NCI-H510A (cell line): ENCODE data around the gene MTUS2.

Experiments
- DNase-seq: peaks from one replicate; lab custom pipeline; 2025; lab: John Stamatoyannopoulos, UW

MTUS2 gene

DNA sequence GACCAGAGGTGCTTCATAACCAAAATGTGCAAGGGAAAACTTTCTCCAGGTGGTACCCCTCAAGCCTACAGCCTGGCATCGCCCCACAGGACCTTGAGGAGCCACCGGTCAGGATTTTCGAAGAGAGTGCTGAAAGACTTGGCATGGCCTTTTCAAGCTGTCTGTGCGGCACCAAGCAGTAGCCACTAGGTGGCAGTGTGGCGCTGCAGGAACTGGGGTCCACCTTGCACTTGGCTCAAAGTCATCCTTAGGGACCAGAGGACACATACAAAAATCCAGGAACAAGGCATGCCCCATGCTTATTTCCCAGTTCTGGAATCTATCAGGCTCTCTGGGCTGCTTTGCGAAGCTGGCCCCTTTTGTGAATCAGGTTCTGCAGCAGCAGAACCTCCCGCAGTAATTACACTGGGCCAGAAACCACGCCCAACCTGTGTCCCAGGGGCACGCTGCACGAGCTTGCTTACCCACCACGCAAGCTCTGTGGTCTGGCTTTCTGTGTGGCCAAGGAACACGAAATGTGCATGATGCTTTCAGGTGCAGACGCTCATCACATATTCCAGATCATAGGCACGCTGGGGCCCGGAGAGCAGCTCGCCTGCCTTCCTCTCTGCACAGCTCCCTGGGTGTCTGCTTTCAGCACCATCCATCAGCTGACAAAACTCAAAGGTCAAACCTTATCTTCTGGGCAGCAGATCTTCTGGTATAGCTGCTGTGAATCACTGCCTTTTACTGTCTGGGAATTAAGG lies 688.2 kb downstream of the MTUS2 start:
- peak; percentile 13 for DNase-seq

DNA sequence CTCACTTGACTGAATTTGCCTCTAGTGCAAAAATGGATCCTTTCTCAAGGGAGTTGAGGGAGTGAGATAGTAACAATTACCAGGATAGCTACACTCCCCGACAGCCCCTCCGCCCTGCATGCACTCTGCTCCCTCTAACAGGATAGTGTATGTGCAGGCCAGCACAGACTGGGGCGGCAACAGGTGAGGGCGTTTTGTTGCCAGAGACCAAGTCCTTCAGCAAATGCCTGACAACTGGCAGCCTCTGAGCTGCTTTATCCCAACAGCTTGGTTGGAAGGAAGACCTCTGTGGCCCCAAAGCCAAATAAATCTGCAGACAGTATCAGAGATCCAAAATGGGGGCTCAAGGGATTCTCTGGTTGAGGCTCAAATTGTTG lies 688.7 kb downstream of the MTUS2 start:
- no peak for DNase-seq

DNA sequence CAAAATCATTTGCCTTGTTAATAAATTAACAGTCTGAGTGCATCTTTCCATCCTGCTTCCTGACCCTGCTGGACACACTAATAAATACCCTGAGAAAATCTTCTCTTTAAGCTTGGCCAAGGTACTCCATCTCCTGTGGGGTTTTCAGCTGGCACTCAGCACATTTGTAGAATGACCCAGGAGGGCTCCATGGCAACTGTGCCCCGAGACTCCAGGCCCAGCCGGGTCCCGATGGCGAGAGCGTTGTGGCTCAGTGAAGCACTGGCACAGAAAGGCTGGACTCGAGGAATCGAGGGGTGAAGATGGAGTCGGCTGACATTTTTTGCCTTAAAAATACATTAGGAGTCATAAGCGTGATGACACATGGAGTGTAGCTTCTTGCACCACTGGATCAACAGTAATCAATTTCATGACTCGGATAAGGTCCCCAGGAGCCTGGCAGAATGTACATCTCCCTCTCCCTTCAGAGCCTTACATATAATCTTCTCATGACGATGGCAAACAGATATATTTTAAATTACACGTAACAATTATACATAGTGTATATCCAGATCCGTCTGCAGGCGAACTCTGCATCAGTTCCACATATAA lies 690.0 kb downstream of the MTUS2 start:
- DNase-seq, result no peak

GRCh38 chr13:29510651-29511084 lies 690.5 kb downstream of the MTUS2 start:
- DNase-seq, result no peak

GRCh38 chr13:29511106-29511796 lies 691.1 kb downstream of the MTUS2 start:
- DNase-seq, result no peak

GRCh38 chr13:29511980-29512379 lies 691.8 kb downstream of the MTUS2 start:
- no peak for DNase-seq

GRCh38 chr13:29513002-29513980 lies 693.2 kb downstream of the MTUS2 start:
- no peak for DNase-seq

DNA sequence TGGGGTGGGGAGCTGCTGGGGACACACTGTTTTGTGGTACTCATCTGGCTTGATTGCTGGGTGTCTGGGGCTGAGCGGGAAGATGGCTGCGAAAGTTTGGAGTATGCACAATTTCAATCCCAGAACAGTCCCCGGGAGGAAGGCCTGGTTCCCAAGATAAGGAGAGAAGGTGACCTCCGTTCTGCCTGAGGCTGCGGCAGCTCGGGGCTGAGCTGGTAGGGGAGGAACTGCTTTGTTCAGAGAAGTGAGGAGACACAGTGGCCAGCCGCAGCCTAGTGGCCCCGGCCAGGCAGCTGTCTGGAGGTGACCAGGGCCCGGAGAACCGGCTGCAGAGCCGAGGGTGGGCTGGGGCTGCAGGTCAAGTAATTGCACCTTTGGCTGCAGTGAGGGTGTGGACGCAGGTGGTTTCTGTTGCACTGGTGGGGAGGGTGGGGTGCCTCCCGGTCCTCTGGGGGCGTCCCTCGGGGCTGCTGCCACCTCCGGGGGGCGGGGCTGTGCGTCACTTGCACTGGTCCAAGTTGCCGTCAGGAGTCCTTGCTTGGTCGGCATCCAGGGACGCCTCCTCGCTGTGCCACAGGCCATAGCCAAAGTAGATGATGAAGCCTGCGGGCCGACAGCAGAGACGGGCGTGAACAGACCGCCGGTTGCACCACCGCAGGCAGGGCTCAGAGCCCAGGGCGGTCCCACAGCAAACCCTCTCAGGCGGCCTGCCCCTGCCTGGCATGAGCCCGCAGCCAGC lies 694.0 kb downstream of the MTUS2 start:
- no peak for DNase-seq

DNA sequence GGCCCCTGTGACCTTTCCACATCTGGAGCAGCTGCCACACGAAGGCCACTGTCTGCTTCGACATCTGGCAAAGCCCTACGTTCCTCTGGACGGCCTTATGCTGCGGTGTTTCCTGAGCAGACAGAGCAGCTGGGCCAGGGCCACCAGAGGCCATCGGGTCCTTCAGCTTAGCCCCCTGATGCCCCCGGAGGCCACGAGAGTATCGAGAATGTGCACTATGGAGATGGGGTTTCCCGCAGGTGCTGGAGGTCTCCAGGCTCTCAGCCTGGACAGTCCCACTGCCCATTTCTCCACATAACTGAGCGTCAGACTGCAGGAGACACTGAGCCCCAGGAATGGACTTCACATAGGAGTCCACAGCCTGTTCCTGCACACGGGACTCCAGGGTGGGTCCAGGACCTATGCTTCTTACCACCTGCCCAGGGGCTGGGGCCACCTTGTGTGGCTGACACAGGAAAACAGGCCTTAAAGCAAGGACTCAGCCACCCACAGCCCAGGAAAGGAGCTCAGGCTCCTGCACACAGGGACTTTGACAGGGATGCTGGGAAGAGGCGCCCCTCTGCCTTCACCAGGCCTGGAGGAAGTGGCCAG lies 694.7 kb downstream of the MTUS2 start:
- no peak for DNase-seq

GRCh38 chr13:29515372-29515771 lies 695.2 kb downstream of the MTUS2 start:
- no peak for DNase-seq

GRCh38 chr13:29516012-29516411 lies 695.9 kb downstream of the MTUS2 start:
- DNase-seq, result no peak

DNA sequence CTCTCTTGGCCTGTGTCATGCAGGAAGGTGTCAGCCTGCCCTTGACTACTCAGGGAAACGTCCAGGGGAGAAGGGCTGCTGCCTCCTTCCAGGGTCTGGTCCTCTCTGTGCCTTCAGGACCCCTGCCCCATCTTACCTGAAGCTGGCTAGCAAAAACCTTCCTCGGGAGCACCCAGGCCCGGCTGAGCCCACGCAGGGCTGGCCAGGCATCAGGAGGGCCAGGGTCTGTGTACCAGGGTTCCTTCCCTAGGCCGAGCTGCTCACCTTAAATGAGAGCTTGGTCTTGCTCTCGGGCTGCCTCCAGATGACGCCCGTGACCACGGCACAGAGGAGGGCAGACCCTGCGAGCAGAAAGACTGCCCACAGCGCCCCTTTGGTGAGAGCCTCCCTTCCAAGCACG lies 696.7 kb downstream of the MTUS2 start:
- no peak for DNase-seq

GRCh38 chr13:29519921-29520320 lies 699.8 kb downstream of the MTUS2 start:
- DNase-seq, result no peak

- DNase-seq, result no peak
These were observed 700.5 kb downstream of the MTUS2 start for GRCh38 chr13:29520671-29521070.

DNA sequence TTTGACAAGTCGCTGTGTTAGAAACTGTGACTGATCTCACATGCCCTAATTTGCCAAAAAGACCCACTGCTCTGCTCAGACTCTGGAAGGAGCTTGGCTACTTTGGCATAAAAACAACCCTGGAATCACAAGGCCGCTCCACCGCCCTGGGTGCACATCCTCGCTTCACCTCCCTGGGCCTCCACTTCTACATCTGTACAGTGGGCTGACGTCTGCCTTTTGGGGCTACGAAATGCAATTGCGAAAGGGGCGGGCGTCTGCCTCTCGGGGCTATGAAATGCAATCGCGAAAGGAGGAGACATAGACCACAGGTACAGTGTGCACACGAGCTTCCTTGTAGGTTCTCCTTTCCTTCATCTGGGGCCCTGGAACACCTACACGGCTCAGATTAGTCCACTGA lies 701.2 kb downstream of the MTUS2 start:
- no peak for DNase-seq

GRCh38 chr13:29522044-29522685 lies 702.0 kb downstream of the MTUS2 start:
- DNase-seq, result no peak

- DNase-seq, result no peak
These were observed 703.2 kb downstream of the MTUS2 start for GRCh38 chr13:29523199-29523961.

DNA sequence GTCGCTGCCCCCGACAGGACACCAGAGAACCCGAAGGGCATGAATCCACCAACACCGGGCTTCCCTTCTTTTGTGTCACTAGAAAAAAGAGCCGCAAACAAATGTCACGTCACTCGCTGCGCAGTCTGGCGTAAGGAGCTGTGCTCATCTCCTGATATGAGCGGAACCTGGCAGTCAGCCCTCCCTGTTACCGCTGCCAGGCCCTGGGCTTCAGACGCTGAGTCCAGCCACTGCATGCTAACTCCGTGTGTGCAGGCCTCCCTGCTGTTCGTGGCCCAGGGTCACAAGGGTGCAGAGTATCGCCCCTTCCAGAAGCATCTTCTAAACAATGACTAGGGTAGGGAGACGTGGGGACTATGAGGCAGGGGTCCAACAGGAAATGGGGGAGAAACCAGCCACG lies 704.0 kb downstream of the MTUS2 start:
- DNase-seq, result no peak

GRCh38 chr13:29524641-29525040 lies 704.5 kb downstream of the MTUS2 start:
- no peak for DNase-seq

- DNase-seq, result no peak
These were observed 705.6 kb downstream of the MTUS2 start for GRCh38 chr13:29525757-29526156.
